Stimulated activated CD4-positive, alpha-beta T cell treated with anti-CD3 and anti-CD28 coated beads, TNF-alpha, amount 100 ng/mL, for 48 hours (primary cell): ENCODE data around the gene KBTBD13.
A peak's percentile ranks its signal among the peaks of the same experiment; 100 is the strongest.
"Not testable (repeated sequence)": the region's sequence is repeated elsewhere in the genome, so short reads cannot be mapped to it uniquely, and the experiment has no call there.

Source experiments
- DNase-seq, 3 donors: peaks; one replicate each; pipeline ENCODE4 v3.0.0-alpha.2; 2020; ENCODE audit warnings: low read depth in 3 of 3

Gene KBTBD13

DNA sequence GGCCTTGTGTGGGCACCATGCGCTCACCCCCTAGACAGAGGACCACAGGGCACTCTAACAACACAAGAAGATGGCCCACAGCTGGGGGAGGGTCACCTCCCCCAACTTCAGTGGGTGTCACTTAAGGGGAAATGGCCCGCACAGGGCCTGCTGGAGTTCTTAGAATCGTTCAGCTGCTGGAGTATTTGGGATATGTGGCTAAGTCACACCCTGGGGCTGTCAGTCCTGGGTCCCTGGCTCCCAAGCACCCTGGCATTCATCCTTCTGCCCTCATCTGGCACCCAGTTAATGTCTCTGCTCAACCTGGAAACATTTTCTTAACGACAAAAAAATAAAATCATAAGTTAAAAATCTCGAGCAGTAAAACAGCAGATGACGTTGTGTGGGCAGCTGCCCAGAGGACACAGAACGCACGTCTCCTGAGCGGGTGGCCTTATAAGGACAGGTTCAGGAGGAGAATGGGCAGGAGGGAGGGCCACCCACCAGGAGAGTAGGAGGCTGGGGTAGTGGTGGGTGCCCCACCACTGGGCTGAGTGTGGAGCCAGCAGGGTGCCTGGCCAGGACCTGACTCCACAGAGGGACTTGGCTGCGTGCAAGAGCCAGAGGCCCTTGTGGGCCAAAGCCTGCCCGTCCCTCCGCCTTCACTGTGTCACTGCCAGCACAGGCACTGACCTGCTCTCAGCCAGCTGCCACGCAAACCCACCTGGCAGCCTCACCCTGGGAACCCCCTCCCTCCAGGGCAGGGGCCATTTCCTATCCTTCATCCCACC lies 11.5 kb downstream of the KBTBD13 start:
- no peak for DNase-seq

- no peak for DNase-seq
These were observed 12.1 kb downstream of the KBTBD13 start for GRCh38 chr15:65088643-65089021.

DNA sequence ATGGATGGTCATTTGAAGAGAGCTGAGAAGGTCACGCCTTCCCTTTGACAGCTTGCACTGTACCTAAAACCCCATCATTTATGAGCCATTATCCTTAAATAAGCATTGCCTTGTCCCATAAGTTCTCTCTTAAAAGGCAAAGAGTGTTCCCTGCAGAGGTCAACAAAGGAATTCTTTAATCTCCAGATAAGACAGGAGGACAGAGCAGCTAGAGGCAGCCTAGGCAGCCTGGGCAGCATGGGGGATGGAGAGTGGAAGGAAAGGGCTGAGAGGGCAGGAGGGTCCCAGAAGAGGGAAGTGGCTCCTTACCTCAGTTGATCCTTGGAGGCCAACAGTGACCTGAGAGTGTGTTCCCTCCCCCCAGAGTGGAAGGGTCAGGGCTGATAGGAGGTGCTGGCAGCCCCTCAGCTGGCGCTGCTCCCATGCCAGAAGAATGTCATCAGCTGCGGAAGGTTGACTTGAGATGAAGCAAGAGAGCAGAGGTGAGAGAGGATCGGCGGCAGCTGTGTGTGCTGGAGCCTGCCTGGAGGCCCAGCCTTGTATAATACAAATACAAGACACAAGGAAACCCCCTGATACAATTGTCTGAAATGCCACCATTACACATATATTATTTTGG lies 12.8 kb downstream of the KBTBD13 start:
- DNase-seq = no peak

DNA sequence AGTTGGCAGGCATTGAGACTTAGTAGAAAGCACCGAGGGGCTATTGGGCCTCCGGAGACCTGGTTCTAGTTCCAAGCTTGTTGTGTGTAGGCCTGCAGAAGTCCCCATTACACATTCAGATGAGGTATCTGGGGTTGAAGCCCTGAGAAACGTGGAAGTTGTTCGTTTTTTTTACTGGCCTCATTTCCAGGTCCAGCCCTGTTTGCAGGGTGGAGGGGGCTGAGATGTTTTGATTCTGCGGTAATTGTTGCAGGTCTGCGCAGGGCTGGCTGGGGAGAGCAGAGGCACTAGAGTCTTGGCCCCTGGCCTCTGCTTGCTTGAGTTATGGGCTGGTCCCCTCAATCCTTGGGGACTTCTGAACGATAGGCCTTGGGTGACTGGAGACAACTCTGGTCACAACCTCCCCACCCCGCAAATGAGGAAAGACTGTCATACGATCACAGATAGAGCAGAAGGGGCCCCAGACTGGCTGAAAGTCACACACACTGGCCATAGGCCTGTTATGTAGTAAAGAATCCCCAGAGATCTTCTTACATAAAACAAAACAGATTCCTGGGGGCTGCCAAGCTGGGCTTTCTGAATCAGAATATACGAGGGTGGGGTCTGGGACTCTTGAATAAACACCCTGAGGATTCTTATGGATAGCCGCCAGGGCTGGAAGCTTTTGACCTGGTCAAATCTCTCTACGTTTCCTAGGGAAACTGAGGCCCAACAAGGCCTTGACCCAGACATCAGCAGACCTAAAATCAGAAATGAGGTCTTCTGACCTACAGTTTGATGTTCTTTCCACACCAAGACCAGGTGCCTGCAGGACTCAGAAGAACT lies 15.6 kb downstream of the KBTBD13 start:
- DNase-seq = no peak

DNA sequence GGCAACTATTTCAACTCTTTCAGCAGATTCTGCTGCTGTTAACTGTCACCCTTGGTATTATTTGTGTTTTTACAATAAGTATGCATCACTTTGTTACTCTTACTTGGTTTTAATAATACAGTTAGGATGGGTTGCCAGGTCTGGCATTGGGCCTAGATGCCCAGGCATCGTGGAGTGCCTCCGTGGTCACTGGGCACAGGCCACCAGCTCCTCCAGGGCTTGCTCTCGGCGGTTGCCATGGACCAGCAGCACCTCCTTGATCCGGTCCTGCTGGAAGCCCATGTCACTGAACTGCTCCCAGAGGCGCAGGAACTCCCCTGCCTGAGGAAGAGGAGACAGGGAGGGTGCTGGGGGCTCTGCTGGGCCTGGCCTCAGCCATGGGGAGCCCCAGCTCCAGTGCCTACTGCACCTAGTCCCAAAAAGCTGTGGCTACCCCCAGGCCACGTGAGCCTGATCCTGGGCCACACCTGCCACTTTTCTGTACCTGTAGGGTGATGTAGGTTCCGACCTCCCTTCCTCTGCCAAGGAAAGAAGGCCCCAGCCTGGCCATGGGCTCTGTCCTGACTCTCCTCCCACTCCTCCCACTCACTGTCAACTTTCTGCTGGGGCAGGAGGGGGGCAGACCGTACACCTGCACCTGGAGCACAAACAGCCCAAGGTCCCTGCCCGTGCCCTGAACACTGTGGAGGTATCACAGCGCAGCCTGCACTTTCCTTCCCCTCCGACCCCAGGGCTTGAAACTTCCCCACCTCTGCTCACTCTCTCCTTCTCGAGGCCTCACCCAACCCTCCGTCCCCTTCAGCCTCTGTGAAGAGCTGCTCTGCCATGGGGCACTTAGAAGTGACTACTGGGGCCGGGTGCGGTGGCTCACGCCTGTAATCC lies 16.6 kb downstream of the KBTBD13 start:
- no peak for DNase-seq

DNA sequence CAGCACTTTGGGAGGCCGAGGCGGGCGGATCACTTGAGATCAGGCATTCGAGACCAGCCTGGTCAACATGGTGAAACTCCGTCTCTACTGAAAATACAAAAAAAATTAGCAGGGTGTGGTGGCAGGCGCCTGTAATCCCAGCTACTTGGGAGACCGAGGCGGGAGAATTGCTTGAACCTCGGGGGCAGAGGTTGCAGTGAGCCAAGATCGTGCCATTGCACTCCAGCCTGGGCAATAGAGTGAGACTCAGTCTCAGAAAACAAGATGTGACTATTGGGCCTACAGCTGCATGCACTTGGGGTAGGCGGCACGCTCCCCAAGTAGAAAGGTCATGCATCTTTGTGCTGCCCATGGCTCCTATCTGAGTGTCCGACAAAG lies 17.2 kb downstream of the KBTBD13 start:
- not testable (repeated sequence) for DNase-seq

DNA sequence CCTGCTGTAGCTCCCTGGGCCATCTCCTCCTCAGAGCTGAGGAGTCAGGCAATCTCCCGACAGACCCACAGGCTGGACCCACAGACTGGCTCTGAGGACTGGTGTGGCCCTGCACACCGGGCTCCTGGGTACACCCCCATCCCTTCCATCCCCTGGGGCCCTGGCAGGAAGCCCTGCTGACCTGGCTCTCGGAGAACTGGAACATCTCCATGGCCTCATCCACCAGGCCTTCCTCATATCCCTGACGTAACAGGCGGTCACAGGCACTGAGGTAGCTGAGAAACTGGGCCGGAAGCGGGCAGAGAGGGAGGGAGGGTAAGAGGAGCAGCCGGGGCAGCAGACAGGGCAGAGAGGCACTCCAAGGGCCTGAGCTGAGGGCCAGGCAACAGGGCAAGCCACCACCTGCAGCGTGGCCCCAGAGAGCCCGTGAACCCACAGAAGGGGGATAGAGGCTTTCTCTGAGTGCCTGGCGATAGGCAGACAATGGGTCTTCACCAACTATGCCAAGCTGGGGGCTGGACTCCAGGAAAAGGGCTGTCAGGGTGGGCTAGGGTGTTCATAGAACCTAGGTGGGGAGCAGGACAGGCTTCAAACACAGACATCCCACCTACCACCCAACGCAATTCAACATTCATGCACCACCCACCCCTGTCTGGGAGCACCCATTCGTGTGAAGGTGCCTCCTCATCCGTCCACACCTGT lies 17.9 kb downstream of the KBTBD13 start:
- no peak for DNase-seq

- no peak for DNase-seq
These were observed 18.6 kb downstream of the KBTBD13 start for GRCh38 chr15:65095011-65095746.

DNA sequence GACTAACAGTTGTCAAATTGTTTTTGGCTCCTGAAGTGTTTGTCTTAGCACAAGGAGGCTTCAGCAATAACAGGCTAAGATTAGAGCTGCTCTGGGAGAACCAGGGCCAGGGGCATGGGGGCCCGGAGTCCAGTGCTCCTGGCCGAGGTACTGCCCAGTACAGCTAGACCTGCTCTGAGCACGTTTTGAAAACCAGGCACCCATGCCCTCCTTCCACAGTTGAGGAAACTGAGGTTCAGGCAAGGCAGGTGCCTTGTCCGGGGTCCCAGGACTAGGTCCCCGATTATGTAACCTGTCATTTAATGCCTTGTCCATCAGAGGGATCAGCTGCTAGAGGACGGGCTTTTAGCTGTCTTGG lies 19.2 kb downstream of the KBTBD13 start:
- no peak for DNase-seq

DNA sequence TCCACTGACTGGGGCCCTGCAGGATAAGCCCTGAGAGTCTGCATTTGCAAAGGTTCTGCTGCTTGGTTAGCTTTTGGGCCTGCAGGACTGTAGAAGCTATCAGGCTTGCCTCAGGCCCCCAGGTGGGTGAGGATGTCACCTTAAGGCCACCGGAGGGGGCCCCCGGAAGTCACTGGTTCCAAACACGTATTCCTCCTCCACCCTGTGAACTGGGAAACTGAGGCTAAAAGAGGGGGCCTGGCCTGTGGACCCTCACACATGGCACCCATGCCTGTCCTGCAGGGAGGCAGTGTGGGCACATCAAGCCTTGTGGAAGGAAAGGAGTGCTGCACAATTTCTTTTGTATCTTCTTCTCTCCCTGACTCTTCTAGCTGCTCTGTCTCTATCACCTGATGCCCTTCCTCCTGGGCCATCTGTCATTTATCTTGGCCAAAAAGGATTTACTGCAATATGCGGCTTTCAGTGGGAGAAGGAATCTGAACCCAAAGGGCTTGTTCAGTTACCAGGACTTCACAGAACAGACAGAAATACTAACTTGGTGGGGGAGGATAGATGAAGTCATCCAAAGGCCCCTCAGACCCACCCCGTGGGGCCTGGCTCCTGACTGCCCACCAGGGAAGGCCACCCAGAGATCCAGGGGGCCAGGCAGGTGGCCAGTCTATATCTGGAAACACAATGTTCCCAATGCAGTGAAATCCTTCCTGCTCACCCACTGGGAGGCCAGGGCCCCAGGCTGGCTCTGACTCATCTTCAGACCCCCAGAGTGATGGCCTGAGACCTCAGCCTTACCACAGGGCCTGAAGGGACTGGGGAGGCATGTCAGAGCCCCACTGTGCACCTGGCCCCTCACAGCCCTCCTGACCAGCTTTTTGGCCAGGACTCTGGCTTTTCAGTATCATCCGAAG lies 20.2 kb downstream of the KBTBD13 start:
- no peak for DNase-seq

DNA sequence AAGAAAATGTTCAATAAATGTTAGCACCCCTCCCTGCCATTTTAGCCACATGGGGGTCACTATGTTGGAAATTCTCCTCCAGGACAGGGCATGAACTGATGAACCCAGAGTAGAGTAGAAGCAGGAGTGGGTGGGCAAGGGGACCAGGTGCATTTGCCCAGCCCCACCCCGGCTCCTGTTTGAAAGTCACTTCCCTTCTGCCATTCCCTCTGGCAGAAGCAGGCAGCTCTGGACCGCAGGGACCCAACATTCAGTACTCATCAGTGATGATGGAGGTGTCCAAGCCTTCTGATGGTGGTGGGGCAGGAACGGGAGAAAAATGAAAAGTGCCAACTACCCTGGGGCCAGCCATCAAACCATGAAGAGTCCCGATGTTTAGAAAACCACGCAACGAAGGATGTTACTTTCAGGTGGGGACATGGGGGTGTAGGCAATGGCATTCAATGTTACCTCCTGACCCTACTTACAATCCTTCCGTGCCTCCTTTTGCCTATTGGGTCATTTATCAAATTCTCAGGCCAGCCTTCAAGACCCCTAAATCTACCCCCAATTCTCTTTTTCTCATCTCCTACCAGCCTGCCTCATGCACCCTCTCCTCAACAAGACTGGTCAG lies 21.2 kb downstream of the KBTBD13 start:
- no peak for DNase-seq

DNA sequence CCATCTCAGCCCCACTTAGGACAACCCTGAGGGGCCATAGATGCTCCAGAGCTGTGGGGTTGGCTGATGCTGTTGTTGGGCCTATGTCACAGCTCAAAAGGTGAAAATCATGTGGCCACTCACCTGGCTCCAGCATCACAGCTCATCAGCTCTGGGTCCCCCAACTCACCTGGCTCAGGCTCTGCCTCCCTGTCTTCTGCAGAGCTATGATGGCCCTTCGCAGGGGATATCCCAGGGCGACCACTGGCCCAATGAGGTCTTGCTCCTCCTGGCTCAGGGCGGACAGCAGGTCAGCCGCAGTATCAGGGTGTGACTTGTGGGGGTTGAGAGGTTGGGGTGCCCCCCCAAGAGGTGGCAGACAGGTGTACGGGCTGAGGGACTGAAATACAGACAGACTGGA lies 22.8 kb downstream of the KBTBD13 start:
- no peak for DNase-seq

DNA sequence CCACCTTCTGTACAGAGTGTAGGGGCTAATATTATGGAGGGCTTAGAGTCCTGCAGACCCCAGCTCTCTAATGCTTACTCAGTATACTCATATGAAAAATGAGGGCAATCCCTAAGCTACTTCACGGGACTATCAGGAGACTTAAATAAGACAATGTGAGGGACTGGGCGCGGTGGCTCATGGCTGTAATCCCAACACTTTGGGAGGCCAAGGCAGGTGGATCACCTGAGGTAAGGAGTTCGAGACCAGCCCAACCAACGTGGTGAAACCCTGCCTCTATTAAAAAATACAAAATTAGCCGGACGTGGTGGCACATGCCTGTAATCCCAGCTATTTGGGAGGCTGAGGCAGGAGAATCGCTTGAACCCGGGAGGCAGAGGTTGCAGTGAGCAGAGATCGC lies 23.3 kb downstream of the KBTBD13 start:
- DNase-seq = not testable (repeated sequence)

GRCh38 chr15:65100442-65100841 lies 23.9 kb downstream of the KBTBD13 start:
- no peak for DNase-seq

DNA sequence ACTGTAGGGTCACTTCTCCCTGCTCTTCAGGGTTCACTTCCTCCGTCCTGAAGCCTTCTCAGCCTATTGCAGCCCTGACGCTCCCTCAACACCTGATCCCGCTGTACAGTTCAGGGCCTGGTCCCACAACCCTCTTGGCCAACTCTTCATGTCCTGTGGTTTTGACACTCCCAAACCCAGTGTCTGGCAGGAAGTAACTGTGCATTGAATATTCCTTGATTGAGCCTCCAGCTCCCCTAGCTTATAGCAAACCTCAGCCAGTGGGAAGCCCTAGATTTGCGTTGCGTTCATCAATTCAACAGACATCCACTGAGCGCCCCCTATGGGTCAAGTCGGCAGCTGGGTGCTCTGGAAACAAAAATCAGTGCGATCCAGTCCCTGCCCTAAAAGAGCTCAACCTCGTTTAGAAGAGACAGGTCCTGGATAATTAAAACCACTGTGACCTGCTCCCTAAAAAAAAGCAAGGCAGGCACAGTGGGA lies 24.9 kb downstream of the KBTBD13 start:
- DNase-seq = peak; percentile 21 to 61 (median 53)

- DNase-seq = no peak
These were observed 25.6 kb downstream of the KBTBD13 start for GRCh38 chr15:65101891-65102708.

GRCh38 chr15:65102912-65103311 lies 26.4 kb downstream of the KBTBD13 start:
- DNase-seq = no peak

DNA sequence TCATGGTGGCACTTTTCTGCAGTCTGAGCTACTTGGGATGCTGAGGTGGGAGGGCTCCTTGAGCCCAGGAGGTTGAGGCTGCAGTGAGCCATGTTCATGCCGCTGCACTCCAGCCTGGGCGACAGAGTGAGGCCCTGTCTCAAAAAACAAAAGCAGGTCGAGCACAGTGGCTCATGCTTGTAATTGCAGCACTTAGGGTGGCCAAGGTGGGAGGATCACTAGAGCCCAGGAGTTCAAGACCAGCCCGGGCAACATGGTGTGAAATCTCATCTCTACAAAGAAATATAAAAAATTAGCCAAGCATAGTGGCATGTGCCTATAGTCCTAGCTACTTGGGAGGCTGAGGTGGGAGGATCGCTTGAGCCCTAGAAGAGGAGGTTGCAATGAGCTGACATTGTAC lies 28.5 kb downstream of the KBTBD13 start:
- no peak for DNase-seq
